HEK293 (cell line): Measurements from ENCODE around the gene QSOX1.

ENCODE experiments used
- CTCF ChIA-PET: fragments of 350-600 bp; formaldehyde crosslinking; extraction: SDS; loops from one replicate; lab custom pipeline; 2021; ENCODE audit warnings: antibody characterized with exemption; lab: Yijun Ruan, JAX
- POLR2A ChIA-PET: fragments of 300-600 bp; formaldehyde crosslinking; extraction: SDS; loops from one replicate; lab custom pipeline; 2020; ENCODE audit warnings: antibody characterized with exemption, inconsistent platforms; lab: Yijun Ruan, JAX
- H3K27ac ChIP-seq: fragments of 200-500 bp; sonication (Bioruptor generic); 2 replicates; pipeline ENCODE4 v1.5.1; 2014; ENCODE audit warnings: low read depth, low read length, control low read depth, inconsistent platforms; ENCODE audit errors: extremely low read depth
- H3K36me3 ChIP-seq, 2 experiments: fragments of 200-500 bp in 1 of 2; sonication (Bioruptor generic) in 1 of 2; 1 replicate in 1 of 2; 2 replicates in 1 of 2; pipeline ENCODE4 v1.5.1; 2014 to 2017; ENCODE audit warnings: inconsistent platforms in 2 of 2, low read length in 2 of 2; ENCODE audit not compliant: control insufficient read depth in 2 of 2, insufficient read depth in 1 of 2
- H3K4me1 ChIP-seq: fragments of 200-500 bp; sonication (Bioruptor generic); 2 replicates; pipeline ENCODE4 v1.5.1; 2014; ENCODE audit warnings: mild to moderate bottlenecking, low read length, inconsistent platforms; ENCODE audit not compliant: control insufficient read depth, insufficient read depth
- H3K4me3 ChIP-seq: 2 replicates; pipeline ENCODE4 v1.5.1; 2011; ENCODE audit warnings: low read depth, mild to moderate bottlenecking, control low read depth, low read length, moderate library complexity
- H3K9me3 ChIP-seq: fragments of 200-500 bp; sonication (Bioruptor generic); 2 replicates; pipeline ENCODE4 v1.5.1; 2014; ENCODE audit warnings: low read depth, low read length, inconsistent platforms; ENCODE audit not compliant: control insufficient read depth, insufficient read depth
- HOXA7 ChIP-seq: sonication (generic); formaldehyde crosslinking; IDR thresholded peaks from 2 replicates; pipeline ENCODE4 v1.8.1; 2022; ENCODE audit warnings: missing genetic modification reagents, borderline replicate concordance
- RBAK ChIP-seq: fragments of 450-650 bp; formaldehyde crosslinking; IDR thresholded peaks from 2 replicates; pipeline ENCODE4 v1.5.1; 2016; ENCODE audit warnings: missing biosample characterization, missing genetic modification characterization
- WT1 ChIP-seq: fragments of 450-650 bp; formaldehyde crosslinking; IDR thresholded peaks from 2 replicates; pipeline ENCODE4 v1.5.1; 2016; ENCODE audit warnings: missing biosample characterization, missing genetic modification characterization
- ZBTB11 ChIP-seq: fragments of 450-650 bp; formaldehyde crosslinking; conservative IDR thresholded peaks from 2 replicates; pipeline ENCODE4 v1.5.1; 2016; ENCODE audit warnings: low read depth, missing biosample characterization, missing genetic modification characterization
- ZBTB21 ChIP-seq: fragments of 450-650 bp; formaldehyde crosslinking; IDR thresholded peaks from 2 replicates; pipeline ENCODE4 v1.5.1; 2017; ENCODE audit warnings: missing biosample characterization, missing genetic modification characterization
- ZFP3 ChIP-seq: fragments of 450-650 bp; formaldehyde crosslinking; IDR thresholded peaks from 2 replicates; pipeline ENCODE4 v1.5.1; 2016; ENCODE audit warnings: low read depth, missing biosample characterization, missing genetic modification characterization
- ZNF169 ChIP-seq: fragments of 450-650 bp; formaldehyde crosslinking; IDR thresholded peaks from 2 replicates; pipeline ENCODE4 v1.5.1; 2016; ENCODE audit warnings: missing biosample characterization, missing genetic modification characterization
- ZNF175 ChIP-seq: fragments of 450-650 bp; formaldehyde crosslinking; IDR thresholded peaks from 2 replicates; pipeline ENCODE4 v1.5.1; 2016; ENCODE audit warnings: missing biosample characterization, missing genetic modification characterization
- ZNF664 ChIP-seq: fragments of 450-650 bp; formaldehyde crosslinking; IDR thresholded peaks from 2 replicates; pipeline ENCODE4 v1.5.1; 2016; ENCODE audit warnings: missing biosample characterization, missing genetic modification characterization
- ZNF677 ChIP-seq: fragments of 450-650 bp; IDR thresholded peaks from 2 replicates; pipeline ENCODE4 v1.5.0; 2018; ENCODE audit warnings: missing biosample characterization, mild to moderate bottlenecking, missing genetic modification characterization, moderate library complexity
- ZNF76 ChIP-seq: fragments of 450-650 bp; formaldehyde crosslinking; IDR thresholded peaks from 2 replicates; pipeline ENCODE4; 2016; ENCODE audit warnings: low read depth, missing biosample characterization, missing genetic modification characterization, borderline replicate concordance
- ZSCAN23 ChIP-seq: fragments of 450-650 bp; formaldehyde crosslinking; IDR thresholded peaks from 2 replicates; pipeline ENCODE4 v1.5.1; 2016; ENCODE audit warnings: missing biosample characterization, missing genetic modification characterization
- TF ChIP-seq, protein P1 (sequence below): fragments of 450-650 bp; formaldehyde crosslinking; optimal IDR thresholded peaks from 2 replicates; pipeline ENCODE3; 2016; ENCODE audit warnings: missing biosample characterization, mild to moderate bottlenecking, missing genetic modification characterization
- TF ChIP-seq, protein P2 (sequence below): fragments of 450-650 bp; formaldehyde crosslinking; IDR thresholded peaks from 2 replicates; pipeline ENCODE4 v1.5.1; 2017; ENCODE audit warnings: missing biosample characterization, missing genetic modification characterization

QSOX1 gene

GRCh38 chr1:180179162-180179957 lies 24.7 kb downstream of the QSOX1 start:
- ChIA-PET CTCF (interaction anchor here (0.6 to 8.5 kb wide), 59 partner anchors 9 to 1790 kb away, joined by 3 to 93 read pairs (median 4); partner anchors contain the start of gene ACBD6), POLR2A (interaction anchor here (0.5 kb wide), 2 partner anchors 36 to 140 kb away, joined by 3 to 4 read pairs; no protein-coding TSS in a partner anchor)
- no peak overlapping the region for H3K27ac ChIP-seq
- H3K4me1 ChIP-seq, result no peaks in the 10 kb centered on the region
- peaks cover 0 to 19% of the 10 kb centered on the region in 2 experiments; a peak in 1 of 3 replicates for H3K36me3 ChIP-seq
- no peak overlapping the region for H3K4me3 ChIP-seq
- no peaks in the 10 kb centered on the region for H3K9me3 ChIP-seq
- TF ChIP-seq ZNF677 (tag by site-specific recombination), result peak; percentile 75
- TF ChIP-seq, protein P1, sequence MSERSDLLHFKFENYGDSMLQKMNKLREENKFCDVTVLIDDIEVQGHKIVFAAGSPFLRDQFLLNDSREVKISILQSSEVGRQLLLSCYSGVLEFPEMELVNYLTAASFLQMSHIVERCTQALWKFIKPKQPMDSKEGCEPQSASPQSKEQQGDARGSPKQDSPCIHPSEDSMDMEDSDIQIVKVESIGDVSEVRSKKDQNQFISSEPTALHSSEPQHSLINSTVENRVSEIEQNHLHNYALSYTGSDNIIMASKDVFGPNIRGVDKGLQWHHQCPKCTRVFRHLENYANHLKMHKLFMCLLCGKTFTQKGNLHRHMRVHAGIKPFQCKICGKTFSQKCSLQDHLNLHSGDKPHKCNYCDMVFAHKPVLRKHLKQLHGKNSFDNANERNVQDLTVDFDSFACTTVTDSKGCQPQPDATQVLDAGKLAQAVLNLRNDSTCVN (tag by site-specific recombination), result no peak
- TF ChIP-seq, all 188 proteins: peak for 1

DNA sequence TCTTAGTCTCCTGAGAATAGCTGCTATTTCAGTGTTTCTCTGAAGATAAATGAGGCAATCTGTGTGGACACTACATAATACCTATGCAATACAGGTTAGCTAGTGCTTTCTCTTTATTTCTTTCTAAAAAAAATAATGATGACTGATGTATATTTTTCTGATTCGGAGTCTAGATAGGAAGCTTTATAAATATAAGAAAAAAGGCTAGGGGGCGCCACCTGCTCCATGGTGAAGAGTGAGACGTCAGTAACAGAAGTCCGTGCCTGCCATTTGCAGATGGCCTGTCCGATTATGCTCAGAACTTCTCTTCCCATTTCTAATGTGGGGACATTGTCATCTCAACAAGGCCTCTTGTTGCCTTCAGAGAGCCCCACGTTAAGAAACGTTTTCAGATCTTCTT lies 26.4 kb downstream of the QSOX1 start:
- Histone ChIP-seq H3K4me3 (no peak overlapping the region), H3K27ac (no peak overlapping the region), H3K36me3 (peaks cover 0 to 29% of the 10 kb centered on the region in 2 experiments; a peak in 1 of 3 replicates), H3K9me3 (no peaks in the 10 kb centered on the region), H3K4me1 (no peaks in the 10 kb centered on the region)
- ChIA-PET POLR2A (no interaction called here), CTCF (interaction anchor here (0.5 to 8.5 kb wide), 41 partner anchors 9 to 477 kb away, joined by 3 to 93 read pairs (median 4); no protein-coding TSS in a partner anchor)
- TF ChIP-seq RBAK (tag by site-specific recombination) (no peak), ZSCAN23 (tag by site-specific recombination) (no peak), ZFP3 (tag by site-specific recombination) (no peak), ZNF76 (tag by site-specific recombination) (no peak), ZBTB11 (tag by site-specific recombination) (no peak)
- TF ChIP-seq, protein P2, sequence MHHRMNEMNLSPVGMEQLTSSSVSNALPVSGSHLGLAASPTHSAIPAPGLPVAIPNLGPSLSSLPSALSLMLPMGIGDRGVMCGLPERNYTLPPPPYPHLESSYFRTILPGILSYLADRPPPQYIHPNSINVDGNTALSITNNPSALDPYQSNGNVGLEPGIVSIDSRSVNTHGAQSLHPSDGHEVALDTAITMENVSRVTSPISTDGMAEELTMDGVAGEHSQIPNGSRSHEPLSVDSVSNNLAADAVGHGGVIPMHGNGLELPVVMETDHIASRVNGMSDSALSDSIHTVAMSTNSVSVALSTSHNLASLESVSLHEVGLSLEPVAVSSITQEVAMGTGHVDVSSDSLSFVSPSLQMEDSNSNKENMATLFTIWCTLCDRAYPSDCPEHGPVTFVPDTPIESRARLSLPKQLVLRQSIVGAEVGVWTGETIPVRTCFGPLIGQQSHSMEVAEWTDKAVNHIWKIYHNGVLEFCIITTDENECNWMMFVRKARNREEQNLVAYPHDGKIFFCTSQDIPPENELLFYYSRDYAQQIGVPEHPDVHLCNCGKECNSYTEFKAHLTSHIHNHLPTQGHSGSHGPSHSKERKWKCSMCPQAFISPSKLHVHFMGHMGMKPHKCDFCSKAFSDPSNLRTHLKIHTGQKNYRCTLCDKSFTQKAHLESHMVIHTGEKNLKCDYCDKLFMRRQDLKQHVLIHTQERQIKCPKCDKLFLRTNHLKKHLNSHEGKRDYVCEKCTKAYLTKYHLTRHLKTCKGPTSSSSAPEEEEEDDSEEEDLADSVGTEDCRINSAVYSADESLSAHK, result no peak

GRCh38 chr1:180181996-180182642 lies 27.4 kb downstream of the QSOX1 start:
- Histone ChIP-seq H3K36me3 (peaks cover 0 to 32% of the 10 kb centered on the region in 2 experiments; a peak in 1 of 3 replicates), H3K4me1 (no peaks in the 10 kb centered on the region), H3K27ac (no peak overlapping the region), H3K4me3 (no peak overlapping the region), H3K9me3 (no peaks in the 10 kb centered on the region)
- ChIA-PET CTCF (interaction anchor here (1.1 to 8.5 kb wide), 9 partner anchors 8 to 478 kb away, joined by 3 to 93 read pairs (median 7); no protein-coding TSS in a partner anchor), POLR2A (no interaction called here)
- TF ChIP-seq ZBTB21 (tag by site-specific recombination) (no peak), ZNF664 (no peak), WT1 (tag by site-specific recombination) (no peak), ZNF169 (no peak), HOXA7 (CRISPR knock-in tag) (no peak), ZNF175 (tag by site-specific recombination) (no peak)
